Neuronal stem cell (in vitro differentiated cells): Measurements from ENCODE around the gene ACKR2. TPM values are rescaled to one million over a fixed set of nuclear protein-coding genes. Genes with fewer than 3 reads are reported as not detected.

Experiments
- DNase-seq: peaks from one replicate; pipeline ENCODE4 v3.0.0-alpha.2; 2013; ENCODE audit warnings: low spot score
- H2AFZ ChIP-seq: one replicate; pipeline ENCODE4 v1.6.1; 2013; ENCODE audit warnings: mild to moderate bottlenecking, low read length, inconsistent platforms
- H2AK5ac ChIP-seq: 2 replicates; pipeline ENCODE4 v1.6.1; 2013; ENCODE audit warnings: low read depth, mild to moderate bottlenecking, inconsistent platforms, low read length, moderate library complexity, mixed read lengths
- H2BK120ac ChIP-seq: 2 replicates; pipeline ENCODE4 v1.6.1; 2013; ENCODE audit warnings: low read depth, mild to moderate bottlenecking, inconsistent platforms, low read length, moderate library complexity, mixed read lengths
- H2BK12ac ChIP-seq: one replicate; pipeline ENCODE4 v1.6.1; 2013; ENCODE audit warnings: low read length, inconsistent platforms
- H2BK15ac ChIP-seq: 2 replicates; pipeline ENCODE4 v1.6.1; 2013; ENCODE audit warnings: mild to moderate bottlenecking, low read length, inconsistent platforms, mixed read lengths
- H2BK5ac ChIP-seq: one replicate; pipeline ENCODE4 v1.6.1; 2013; ENCODE audit warnings: inconsistent platforms, mild to moderate bottlenecking, low read length, moderate library complexity
- H3K14ac ChIP-seq: one replicate; pipeline ENCODE4 v1.6.1; 2013; ENCODE audit warnings: low read length, inconsistent platforms
- H3K18ac ChIP-seq: 2 replicates; pipeline ENCODE4 v1.6.1; 2013; ENCODE audit warnings: low read length, inconsistent platforms
- H3K23ac ChIP-seq: 2 replicates; pipeline ENCODE4 v1.6.1; 2013; ENCODE audit warnings: low read depth, mild to moderate bottlenecking, mixed read lengths, low read length, inconsistent platforms; ENCODE audit not compliant: poor library complexity
- H3K27ac ChIP-seq: replicated peaks from 3 replicates; pipeline ENCODE4 v1.5.1; 2013; ENCODE audit warnings: low read length, inconsistent platforms
- H3K27me3 ChIP-seq, 3 experiments: 2 replicates each; pipeline ENCODE4 v1.6.1; 2013; ENCODE audit warnings: low read length in 3 of 3, mild to moderate bottlenecking in 2 of 3, inconsistent platforms in 1 of 3, low read depth in 1 of 3, mixed read lengths in 1 of 3, moderate library complexity in 1 of 3; ENCODE audit not compliant: control insufficient read depth in 3 of 3, insufficient read depth in 3 of 3
- H3K36me3 ChIP-seq, 2 donors: replicated peaks in 1 of 2; 2 replicates each; pipeline ENCODE4 v1.6.1; 2013; ENCODE audit warnings: low read length in 2 of 2; ENCODE audit not compliant: control insufficient read depth in 2 of 2, insufficient read depth in 2 of 2
- H3K4ac ChIP-seq: 2 replicates; pipeline ENCODE4 v1.6.1; 2013; ENCODE audit warnings: inconsistent platforms, mild to moderate bottlenecking, low read length, moderate library complexity
- H3K4me1 ChIP-seq, 2 donors: 1 replicate in 1 of 2; 2 replicates in 1 of 2; pipeline ENCODE4 v1.6.1; 2013; ENCODE audit warnings: low read length in 2 of 2, low read depth in 1 of 2; ENCODE audit not compliant: control insufficient read depth in 2 of 2, insufficient read depth in 1 of 2
- H3K4me2 ChIP-seq: one replicate; pipeline ENCODE4 v1.6.1; 2013; ENCODE audit warnings: mild to moderate bottlenecking, low read length, inconsistent platforms; ENCODE audit not compliant: insufficient read depth, poor library complexity, severe bottlenecking
- H3K4me3 ChIP-seq, 2 donors: 2 replicates each; pipeline ENCODE4 v1.5.1; 2013; ENCODE audit warnings: low read length in 2 of 2, mild to moderate bottlenecking in 2 of 2, inconsistent platforms in 1 of 2, moderate library complexity in 1 of 2
- H3K79me1 ChIP-seq: one replicate; pipeline ENCODE4 v1.6.1; 2013; ENCODE audit warnings: low read depth, mild to moderate bottlenecking, inconsistent platforms, low read length, moderate library complexity
- H3K9ac ChIP-seq: one replicate; pipeline ENCODE4 v1.6.1; 2013; ENCODE audit warnings: mild to moderate bottlenecking, low read depth, low read length, inconsistent platforms; ENCODE audit not compliant: poor library complexity
- H3K9me3 ChIP-seq, 2 donors: replicated peaks in 1 of 2; 2 replicates each; pipeline versions ENCODE3 to v1.6.1; 2013; ENCODE audit warnings: low read length in 2 of 2, mild to moderate bottlenecking in 2 of 2, inconsistent platforms in 1 of 2, low read depth in 1 of 2, mixed read lengths in 1 of 2, moderate library complexity in 1 of 2; ENCODE audit not compliant: control insufficient read depth in 2 of 2, insufficient read depth in 1 of 2
- H4K8ac ChIP-seq: one replicate; pipeline ENCODE4 v1.6.1; 2013; ENCODE audit warnings: low read depth, mild to moderate bottlenecking, inconsistent platforms, low read length, moderate library complexity
- H4K91ac ChIP-seq: one replicate; pipeline ENCODE4 v1.6.1; 2013; ENCODE audit warnings: low read length, low read depth, mild to moderate bottlenecking, inconsistent platforms; ENCODE audit not compliant: poor library complexity
- whole genome bisulfite sequencing, 2 donors: extraction: QIAGEN DNeasy Blood & Tissue Kit; methylation state at CpG; one replicate each; pipeline ENCODE4 v1.1.7; 2013; ENCODE audit warnings: missing lambda C conversion rate in 2 of 2, mixed read lengths in 1 of 2; ENCODE audit not compliant: insufficient read length in 2 of 2, insufficient replicate concordance in 1 of 2; ENCODE audit errors: extremely low coverage in 2 of 2; 5-methylcytosine and 5-hydroxymethylcytosine counted together
- polyA plus RNA-seq, 2 experiments: library from polyadenylated mRNA; stranded (reverse); fragments of 200-250 nt; gene quantifications; one replicate each; pipeline ENCODE4 v1.2.3, GENCODE V29; 2013

The ACKR2 gene, protein sequence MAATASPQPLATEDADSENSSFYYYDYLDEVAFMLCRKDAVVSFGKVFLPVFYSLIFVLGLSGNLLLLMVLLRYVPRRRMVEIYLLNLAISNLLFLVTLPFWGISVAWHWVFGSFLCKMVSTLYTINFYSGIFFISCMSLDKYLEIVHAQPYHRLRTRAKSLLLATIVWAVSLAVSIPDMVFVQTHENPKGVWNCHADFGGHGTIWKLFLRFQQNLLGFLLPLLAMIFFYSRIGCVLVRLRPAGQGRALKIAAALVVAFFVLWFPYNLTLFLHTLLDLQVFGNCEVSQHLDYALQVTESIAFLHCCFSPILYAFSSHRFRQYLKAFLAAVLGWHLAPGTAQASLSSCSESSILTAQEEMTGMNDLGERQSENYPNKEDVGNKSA
- 0.13 TPM for polyA plus RNA-seq (2013, experiment 1 of 2)
- polyA plus RNA-seq (2013, experiment 2 of 2): 0.14 TPM

DNA sequence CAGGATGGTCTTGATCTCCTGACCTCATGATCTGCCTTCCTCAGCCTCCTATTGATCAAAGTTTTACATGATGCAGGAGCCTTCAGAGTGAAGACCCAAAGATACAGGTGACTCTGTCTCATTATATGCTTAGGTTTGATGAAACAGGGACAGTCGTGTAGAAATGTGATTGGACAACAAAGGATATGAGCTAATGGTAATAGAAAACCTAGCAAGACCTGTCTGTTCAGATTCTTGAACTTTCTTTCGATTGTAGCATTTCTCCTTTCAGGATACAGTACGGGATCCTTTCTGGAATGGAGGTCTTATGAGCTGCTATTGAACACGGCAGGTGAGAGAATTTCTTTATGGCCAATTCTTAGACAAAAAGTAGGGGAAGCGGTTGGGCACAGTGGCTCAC lies at the start of gene ACKR2:
Gene ACKR2 (plus strand): TSS at position 244 of the 400 bp plus-strand sequence. CDS start 55,058 bp downstream, outside the sequence.
- Histone ChIP-seq H3K79me1 (no peaks in the 10 kb centered on the region), H2BK120ac (no peak within 1 kb of the TSS), H3K23ac (no peak within 1 kb of the TSS), H3K9me3 (no peaks in the 10 kb centered on the region), H3K4ac (no peak within 1 kb of the TSS), H3K14ac (no peak within 1 kb of the TSS), H2AK5ac (no peak within 1 kb of the TSS), H3K4me3 (no peak within 1 kb of the TSS), H3K27ac (no peak within 1 kb of the TSS), H3K9ac (no peak within 1 kb of the TSS), H2AFZ (no peak within 1 kb of the TSS), H2BK15ac (no peak within 1 kb of the TSS), H4K8ac (no peak within 1 kb of the TSS), H3K4me1 (peaks cover 5 to 6% of the 10 kb centered on the region in 2 donors), H2BK5ac (no peak within 1 kb of the TSS), H3K27me3 (peaks cover 0 to 14% (median 8%) of the 10 kb centered on the region in 3 experiments), H3K4me2 (no peak within 1 kb of the TSS), H4K91ac (no peak within 1 kb of the TSS), H3K36me3 (no peaks in the 10 kb centered on the region), H2BK12ac (no peak within 1 kb of the TSS), H3K18ac (no peak within 1 kb of the TSS)
- DNase-seq: no peak
- no CpG with 5 or more reads among the region's 5 CpGs for whole genome bisulfite sequencing, 2 donors

DNA sequence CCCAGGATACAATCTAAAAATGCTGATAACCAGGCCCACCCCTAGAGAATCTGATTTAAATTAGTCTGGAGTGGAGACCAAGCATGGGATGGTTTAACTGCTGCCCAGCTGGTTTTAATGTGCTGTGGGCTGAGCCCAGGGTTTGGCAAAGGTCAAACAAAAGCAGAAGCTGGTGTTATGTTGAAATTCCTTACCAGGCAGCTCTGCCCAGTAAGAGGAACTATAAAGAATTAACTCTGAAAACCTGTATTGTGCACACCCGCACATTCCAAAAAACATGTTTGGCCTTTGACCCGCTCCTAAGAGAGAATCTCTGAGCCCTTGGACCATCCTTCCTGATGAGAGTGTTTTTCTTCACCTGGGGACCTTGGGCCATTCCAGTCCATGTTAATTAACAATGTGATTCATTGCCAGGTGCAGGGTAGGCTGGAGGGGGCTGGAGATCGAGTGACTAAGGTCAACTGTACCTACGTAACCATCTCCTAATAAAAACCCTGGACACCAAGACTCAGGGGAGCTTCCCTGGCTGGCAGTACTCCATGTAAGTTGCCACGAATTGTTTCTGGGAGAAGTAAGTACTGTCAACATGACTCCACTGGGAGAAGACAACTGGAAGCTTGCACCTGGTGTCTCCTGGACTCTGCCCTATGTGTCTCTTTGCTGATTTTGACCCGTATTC lies 47.1 kb upstream of the ACKR2 start:
- H3K14ac ChIP-seq: no peak overlapping the region
- H3K4me1 ChIP-seq: peaks cover 0 to 2% of the 10 kb centered on the region in 2 donors
- H4K91ac ChIP-seq: no peak overlapping the region
- H2AFZ ChIP-seq: no peak overlapping the region
- H3K79me1 ChIP-seq: no peaks in the 10 kb centered on the region
- H2BK120ac ChIP-seq: no peak overlapping the region
- H3K18ac ChIP-seq: no peak overlapping the region
- no peak overlapping the region for H3K9ac ChIP-seq
- H3K36me3 ChIP-seq: no peaks in the 10 kb centered on the region
- H3K27me3 ChIP-seq: no peaks in the 10 kb centered on the region
- no peak overlapping the region for H4K8ac ChIP-seq
- no CpG with 5 or more reads among the region's 6 CpGs for WGBS, 2 donors
- H3K27ac ChIP-seq: no peak overlapping the region
- no peak overlapping the region for H3K4me3 ChIP-seq
- H2BK15ac ChIP-seq: no peak overlapping the region
- H3K23ac ChIP-seq: no peak overlapping the region
- no peak overlapping the region for H3K4me2 ChIP-seq
- no peak for DNase-seq
- H2AK5ac ChIP-seq: no peak overlapping the region
- H2BK12ac ChIP-seq: no peak overlapping the region
- H3K4ac ChIP-seq: no peak overlapping the region
- no peaks in the 10 kb centered on the region for H3K9me3 ChIP-seq
- no peak overlapping the region for H2BK5ac ChIP-seq

DNA sequence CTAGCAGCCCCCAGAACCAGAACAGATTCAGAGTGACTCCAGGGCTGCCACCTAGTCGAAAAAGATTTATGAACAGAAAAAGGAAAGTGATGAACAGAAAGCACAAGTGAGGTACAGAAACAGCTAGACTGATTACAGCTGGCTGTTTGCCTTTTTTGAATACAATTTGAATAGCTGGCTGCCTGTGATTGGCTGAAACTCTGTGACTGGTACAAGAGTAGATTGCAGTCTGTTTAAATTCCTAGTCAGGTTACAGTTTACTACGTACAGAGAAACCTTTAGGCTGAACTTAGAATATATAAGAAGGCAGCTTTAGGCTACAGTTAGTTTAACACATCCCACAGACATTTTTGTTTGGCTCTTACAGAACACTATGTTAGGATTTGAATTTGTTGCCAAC lies 46.2 kb upstream of the ACKR2 start:
- Histone ChIP-seq H3K36me3 (no peaks in the 10 kb centered on the region), H3K79me1 (no peaks in the 10 kb centered on the region), H3K14ac (no peak overlapping the region), H2BK120ac (no peak overlapping the region), H3K4me2 (no peak overlapping the region), H3K9me3 (no peaks in the 10 kb centered on the region), H4K91ac (no peak overlapping the region), H2BK12ac (no peak overlapping the region), H3K27ac (no peak overlapping the region), H3K23ac (no peak overlapping the region), H4K8ac (no peak overlapping the region), H3K27me3 (no peaks in the 10 kb centered on the region), H2BK5ac (no peak overlapping the region), H3K4me3 (no peak overlapping the region), H3K18ac (no peak overlapping the region), H2AFZ (peak overlapping the region; percentile 11), H3K4me1 (peaks cover 0 to 2% of the 10 kb centered on the region in 2 donors), H3K9ac (no peak overlapping the region), H2AK5ac (no peak overlapping the region), H3K4ac (no peak overlapping the region), H2BK15ac (no peak overlapping the region)
- no peak for DNase-seq
- no CpG with 5 or more reads among the region's 2 CpGs for WGBS, 2 donors

DNA sequence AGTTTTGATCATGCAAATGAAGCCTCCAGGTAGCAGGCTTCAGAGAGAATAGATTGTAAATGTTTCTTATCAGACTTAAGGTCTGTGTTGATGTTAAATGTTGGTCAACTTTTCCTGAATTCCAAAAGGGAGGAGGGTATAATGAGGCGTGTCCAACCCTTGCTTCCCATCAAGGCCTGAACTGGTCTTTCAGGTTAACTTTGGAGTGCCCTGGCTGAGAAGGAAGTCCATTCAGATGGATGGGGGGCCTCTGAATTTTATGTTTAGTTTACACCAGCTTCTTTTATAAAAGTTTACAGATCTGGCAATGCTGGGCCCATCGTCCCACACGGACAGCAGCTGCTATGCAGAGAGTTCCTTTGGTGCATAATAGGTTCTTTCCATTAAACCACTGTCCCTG lies 45.1 kb upstream of the ACKR2 start:
- Histone ChIP-seq H3K4ac (no peak overlapping the region), H3K9me3 (no peaks in the 10 kb centered on the region), H3K27me3 (no peaks in the 10 kb centered on the region), H3K9ac (no peak overlapping the region), H2AK5ac (no peak overlapping the region), H3K36me3 (no peaks in the 10 kb centered on the region), H3K14ac (no peak overlapping the region), H3K79me1 (no peaks in the 10 kb centered on the region), H3K4me3 (no peak overlapping the region), H2AFZ (no peak overlapping the region), H3K4me1 (peaks cover 0 to 2% of the 10 kb centered on the region in 2 donors), H3K4me2 (no peak overlapping the region), H2BK12ac (no peak overlapping the region), H2BK5ac (no peak overlapping the region), H4K8ac (no peak overlapping the region), H3K27ac (no peak overlapping the region), H2BK15ac (no peak overlapping the region), H3K18ac (no peak overlapping the region), H3K23ac (no peak overlapping the region), H2BK120ac (no peak overlapping the region), H4K91ac (no peak overlapping the region)
- WGBS, 2 donors: no CpG with 5 or more reads among the region's 3 CpGs
- DNase-seq: no peak
